ENCODE data around the gene ACER1. TPM values are rescaled to one million over a fixed set of nuclear protein-coding genes. Genes with fewer than 3 reads are reported as not detected.
A peak's percentile ranks its signal among the peaks of the same experiment; 100 is the strongest.
"Not testable (repeated sequence)": the region's sequence is repeated elsewhere in the genome, so short reads cannot be mapped to it uniquely, and the experiment has no call there.

Gene ACER1
- total RNA-seq, 1 experiment from 2014 or later: not detected

GRCh38 chr19:6288737-6289136, 44.7 kb downstream of the ACER1 start:
- H3K9ac ChIP-seq (ENCODE audit: low read length): no peak overlapping the region
- H3K9me3 ChIP-seq (ENCODE audit: low read length): peaks cover 18% of the 10 kb centered on the region
- H3K79me2 ChIP-seq (ENCODE audit: low read length): no peaks in the 10 kb centered on the region
- no peak overlapping the region for H3K27ac ChIP-seq (ENCODE audit: low read length)
- H3K27me3 ChIP-seq (ENCODE audit: low read length): no peaks in the 10 kb centered on the region
- no peak for DNase-seq
- no peaks in the 10 kb centered on the region; the same call in 1 of the 2 replicates for H3K36me3 ChIP-seq (ENCODE audit: insufficient read depth, low read length)
- H3K4me1 ChIP-seq (ENCODE audit: low read length): no peaks in the 10 kb centered on the region
- no peak overlapping the region for H2AFZ ChIP-seq (ENCODE audit: low read length)
- H4K20me1 ChIP-seq (ENCODE audit: insufficient read depth, low read depth, low read length): no peaks in the 10 kb centered on the region
- H3K4me2 ChIP-seq (ENCODE audit: low read depth, low read length, poor library complexity, severe bottlenecking): no peak overlapping the region
- H3K9me2 ChIP-seq (replicated peaks; ENCODE audit: insufficient read depth, low read length): no peaks in the 10 kb centered on the region
- no peak overlapping the region for H3K4me3 ChIP-seq (ENCODE audit: low read length)

DNA sequence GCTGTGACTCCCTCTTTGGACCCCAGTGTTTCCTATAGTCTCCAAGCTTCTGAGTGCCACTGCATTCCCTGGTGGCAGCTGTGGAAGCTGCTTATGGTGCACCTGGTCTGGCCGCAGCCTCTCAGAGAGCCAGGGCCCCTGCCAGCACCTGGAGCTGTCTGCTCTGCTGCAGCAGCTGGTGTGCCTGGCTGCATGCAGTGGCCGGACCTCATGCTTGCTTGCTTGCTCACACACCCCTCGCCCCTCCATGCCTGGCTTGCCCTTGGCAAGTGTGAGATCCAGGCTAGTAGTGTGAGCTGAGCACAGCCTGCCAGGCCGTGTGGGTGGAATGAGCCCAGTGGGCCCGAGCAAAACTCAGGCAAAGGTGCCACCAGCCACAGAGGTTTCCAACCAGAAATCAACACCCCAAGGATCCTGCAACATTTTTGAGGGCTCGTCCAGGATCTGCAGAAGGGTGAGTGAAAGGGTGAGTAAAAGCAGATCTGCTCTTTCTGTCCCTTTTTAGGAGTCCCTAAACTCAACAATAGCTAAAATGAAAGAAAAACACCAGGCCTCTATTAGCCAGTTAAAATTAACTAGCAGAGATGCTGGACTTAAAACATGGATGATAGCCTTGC, 46.0 kb downstream of the ACER1 start:
- Histone ChIP-seq H3K9me3 (ENCODE audit: low read length) (peaks cover 14% of the 10 kb centered on the region), H4K20me1 (ENCODE audit: insufficient read depth, low read depth, low read length) (no peaks in the 10 kb centered on the region), H3K4me3 (ENCODE audit: low read length) (no peak overlapping the region), H3K9ac (ENCODE audit: low read length) (no peak overlapping the region), H3K9me2 (replicated peaks; ENCODE audit: insufficient read depth, low read length) (no peaks in the 10 kb centered on the region), H3K36me3 (ENCODE audit: insufficient read depth, low read length) (no peaks in the 10 kb centered on the region; the same call in 1 of the 2 replicates), H3K4me2 (ENCODE audit: low read depth, low read length, poor library complexity, severe bottlenecking) (no peak overlapping the region), H3K79me2 (ENCODE audit: low read length) (no peaks in the 10 kb centered on the region), H3K27me3 (ENCODE audit: low read length) (no peaks in the 10 kb centered on the region), H2AFZ (ENCODE audit: low read length) (no peak overlapping the region), H3K27ac (ENCODE audit: low read length) (no peak overlapping the region), H3K4me1 (ENCODE audit: low read length) (no peaks in the 10 kb centered on the region)
- no peak for DNase-seq

- Histone ChIP-seq H3K27ac (ENCODE audit: low read length) (no peak overlapping the region), H3K4me1 (ENCODE audit: low read length) (no peaks in the 10 kb centered on the region), H3K27me3 (ENCODE audit: low read length) (no peaks in the 10 kb centered on the region), H3K4me2 (ENCODE audit: low read depth, low read length, poor library complexity, severe bottlenecking) (no peak overlapping the region), H3K9me3 (ENCODE audit: low read length) (peaks cover 7% of the 10 kb centered on the region), H3K79me2 (ENCODE audit: low read length) (no peaks in the 10 kb centered on the region), H3K4me3 (ENCODE audit: low read length) (no peak overlapping the region), H3K9ac (ENCODE audit: low read length) (no peak overlapping the region), H4K20me1 (ENCODE audit: insufficient read depth, low read depth, low read length) (no peaks in the 10 kb centered on the region), H3K36me3 (ENCODE audit: insufficient read depth, low read length) (no peaks in the 10 kb centered on the region), H2AFZ (ENCODE audit: low read length) (no peak overlapping the region), H3K9me2 (replicated peaks; ENCODE audit: insufficient read depth, low read length) (no peaks in the 10 kb centered on the region)
- DNase-seq: no peak
Observed at GRCh38 chr19:6286676-6287075, 46.7 kb downstream of the ACER1 start.

DNA sequence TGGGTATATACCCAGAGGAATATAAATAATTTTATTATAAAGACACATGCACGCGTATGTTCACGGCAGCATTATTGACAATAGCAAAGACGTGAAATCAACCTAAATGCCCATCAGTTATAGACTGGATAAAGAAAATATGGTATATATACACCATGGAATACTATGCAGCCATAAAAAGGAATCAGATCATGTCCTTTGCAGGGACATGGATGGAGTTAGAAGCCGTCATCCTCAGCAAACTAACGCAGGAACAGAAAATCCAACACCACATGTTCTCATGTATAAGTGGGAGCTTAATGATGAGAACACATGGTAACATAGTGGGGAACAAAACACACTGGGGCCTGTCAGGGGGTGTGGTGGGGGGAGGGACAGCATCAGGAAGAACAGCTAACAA, 51.0 kb downstream of the ACER1 start:
- not testable (repeated sequence) for H2AFZ ChIP-seq (ENCODE audit: low read length); H3K27me3 ChIP-seq (ENCODE audit: low read length); DNase-seq; H3K9me3 ChIP-seq (ENCODE audit: low read length); H3K9ac ChIP-seq (ENCODE audit: low read length); H3K9me2 ChIP-seq (replicated peaks; ENCODE audit: insufficient read depth, low read length); H3K4me3 ChIP-seq (ENCODE audit: low read length); H3K36me3 ChIP-seq (ENCODE audit: insufficient read depth, low read length); H3K4me2 ChIP-seq (ENCODE audit: low read depth, low read length, poor library complexity, severe bottlenecking); H3K27ac ChIP-seq (ENCODE audit: low read length)
- peaks cover 19% of the 10 kb centered on the region; the same call in 1 of the 2 replicates for H4K20me1 ChIP-seq (ENCODE audit: insufficient read depth, low read depth, low read length)
- H3K79me2 ChIP-seq (ENCODE audit: low read length): peaks cover 21% of the 10 kb centered on the region
- H3K4me1 ChIP-seq (ENCODE audit: low read length): peaks cover 17% of the 10 kb centered on the region

DNA sequence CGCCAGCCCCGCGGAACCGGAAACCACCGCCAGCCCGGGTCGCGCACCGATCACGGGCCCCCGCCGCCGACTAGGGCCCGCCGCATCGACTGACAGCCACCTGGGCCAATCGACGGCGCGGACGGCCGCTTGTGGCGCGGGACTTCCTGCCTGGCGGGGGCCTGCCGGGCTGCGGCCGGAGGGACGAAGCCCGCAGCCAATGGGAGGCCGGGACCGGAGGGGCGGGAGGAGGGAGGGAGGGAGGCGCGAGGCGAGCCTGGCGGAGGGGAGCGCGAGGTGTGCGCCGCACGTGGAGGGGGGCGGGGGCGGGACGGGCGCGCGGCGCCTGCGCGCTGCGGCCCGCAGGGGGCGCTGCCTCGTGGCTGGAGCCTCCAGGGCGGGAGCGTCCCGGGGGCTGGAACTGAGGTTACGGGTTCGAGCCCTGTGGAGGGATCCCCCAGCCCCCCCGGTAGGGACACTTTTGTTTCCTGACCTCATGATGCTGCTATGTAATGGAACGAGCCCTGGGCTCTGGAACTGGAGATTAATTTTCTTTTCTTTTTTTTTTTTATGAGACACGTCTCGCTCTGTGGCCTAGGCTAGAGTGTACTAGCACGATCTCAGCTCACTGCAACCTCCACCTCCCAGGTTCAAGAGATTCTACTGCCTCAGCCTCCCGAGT, 53.4 kb downstream of the ACER1 start, which contains the start of gene MLLT1:
Gene MLLT1, minus strand, starts transcription at position 45 of the 661 bp plus-strand sequence. CDS start 191 bp downstream, outside the sequence.
- H2AFZ ChIP-seq (ENCODE audit: low read length): no peak within 1 kb of the TSS
- H3K9me3 ChIP-seq (ENCODE audit: low read length): no peaks in the 10 kb centered on the region
- H3K79me2 ChIP-seq (ENCODE audit: low read length): peaks cover 44% of the 10 kb centered on the region
- H3K4me3 ChIP-seq (ENCODE audit: low read length): peak within 1 kb of the TSS; percentile 82
- peaks cover 39% of the 10 kb centered on the region; the same call in 1 of the 2 replicates for H4K20me1 ChIP-seq (ENCODE audit: insufficient read depth, low read depth, low read length)
- peak within 1 kb of the TSS; percentile 99 for H3K9ac ChIP-seq (ENCODE audit: low read length)
- peak within 1 kb of the TSS; percentile 87 for H3K4me2 ChIP-seq (ENCODE audit: low read depth, low read length, poor library complexity, severe bottlenecking)
- no peaks in the 10 kb centered on the region for H3K27me3 ChIP-seq (ENCODE audit: low read length)
- H3K36me3 ChIP-seq (ENCODE audit: insufficient read depth, low read length): no peaks in the 10 kb centered on the region
- peak within 1 kb of the TSS; percentile 42; the same call in 1 of the 2 replicates for H3K27ac ChIP-seq (ENCODE audit: low read length)
- H3K4me1 ChIP-seq (ENCODE audit: low read length): peaks cover 24% of the 10 kb centered on the region
- peak; percentile 99 for DNase-seq
- H3K9me2 ChIP-seq (replicated peaks; ENCODE audit: insufficient read depth, low read length): no peaks in the 10 kb centered on the region

DNA sequence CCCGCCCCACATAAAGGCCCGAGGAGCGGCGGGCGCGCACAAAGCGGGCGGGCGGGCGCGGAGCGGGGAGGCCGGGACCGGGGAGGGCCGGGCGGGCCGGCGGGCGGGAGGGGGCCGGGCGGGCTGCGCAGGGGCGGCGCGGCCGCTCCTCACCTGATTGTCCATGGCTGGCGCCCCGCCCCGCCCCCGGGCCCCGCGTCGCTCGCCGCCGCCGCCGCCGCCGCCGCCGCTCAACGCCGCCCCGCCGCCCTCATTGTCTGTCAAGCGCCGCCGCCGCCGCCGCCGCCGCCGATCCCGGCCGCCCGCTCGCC, 53.8 kb downstream of the ACER1 start:
- Histone ChIP-seq H3K4me1 (ENCODE audit: low read length) (peaks cover 24% of the 10 kb centered on the region), H3K9me2 (replicated peaks; ENCODE audit: insufficient read depth, low read length) (no peaks in the 10 kb centered on the region), H4K20me1 (ENCODE audit: insufficient read depth, low read depth, low read length) (peaks cover 44% of the 10 kb centered on the region; the same call in 1 of the 2 replicates), H2AFZ (ENCODE audit: low read length) (no peak overlapping the region), H3K27me3 (ENCODE audit: low read length) (no peaks in the 10 kb centered on the region), H3K79me2 (ENCODE audit: low read length) (peaks cover 49% of the 10 kb centered on the region), H3K27ac (ENCODE audit: low read length) (no peak overlapping the region), H3K9me3 (ENCODE audit: low read length) (no peaks in the 10 kb centered on the region), H3K4me3 (ENCODE audit: low read length) (peak overlapping the region; percentile 82), H3K9ac (ENCODE audit: low read length) (peak overlapping the region; percentile 99), H3K36me3 (ENCODE audit: insufficient read depth, low read length) (no peaks in the 10 kb centered on the region), H3K4me2 (ENCODE audit: low read depth, low read length, poor library complexity, severe bottlenecking) (peak overlapping the region; percentile 87)
- DNase-seq: no peak

DNA sequence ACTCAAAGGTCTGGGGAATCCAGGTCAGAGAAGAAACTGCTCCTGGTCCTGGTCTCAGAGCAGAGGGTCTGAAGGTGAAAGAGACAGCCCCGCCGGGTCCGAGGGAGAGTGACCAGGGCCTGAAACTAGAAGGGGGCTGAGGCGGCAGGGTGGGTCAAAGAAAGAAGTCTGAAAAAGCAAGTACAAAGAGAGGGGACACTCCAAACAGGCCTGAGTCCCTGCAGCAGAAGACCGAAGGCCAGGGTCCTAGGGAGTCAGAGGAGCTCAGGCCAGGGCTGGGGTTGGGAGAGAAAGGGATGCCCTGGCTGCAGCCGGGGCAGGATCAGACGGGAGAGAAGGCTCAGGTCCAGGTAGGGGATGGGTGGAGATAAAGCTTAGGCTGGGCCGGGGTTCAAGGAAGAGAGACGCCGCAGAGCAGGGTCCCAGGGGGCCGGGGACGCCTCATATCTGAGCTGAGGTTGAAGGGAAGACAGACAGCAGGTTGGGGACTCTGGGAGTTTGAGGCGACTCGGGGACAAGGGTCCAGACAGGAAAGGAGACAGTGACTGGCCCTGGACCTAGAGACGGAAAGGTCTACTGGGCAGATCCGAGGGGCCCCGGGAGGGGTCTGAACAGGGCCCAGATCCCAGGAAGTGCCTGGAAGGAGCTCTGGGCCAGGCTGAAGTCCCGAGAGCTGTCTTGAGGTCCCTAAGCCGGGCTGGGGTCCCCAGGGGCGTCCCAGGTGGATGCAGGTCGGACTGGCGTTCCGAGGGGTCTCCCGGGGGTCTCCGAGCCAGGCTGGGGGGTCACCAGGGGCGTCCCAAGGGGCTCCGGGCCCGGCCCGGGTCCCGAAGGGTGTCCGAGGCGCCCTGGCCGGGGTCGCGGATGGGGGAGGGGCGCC, 54.4 kb downstream of the ACER1 start:
- no peaks in the 10 kb centered on the region for H3K27me3 ChIP-seq (ENCODE audit: low read length)
- no peaks in the 10 kb centered on the region for H3K9me2 ChIP-seq (replicated peaks; ENCODE audit: insufficient read depth, low read length)
- H3K27ac ChIP-seq (ENCODE audit: low read length): peak overlapping the region; percentile 42; the same call in 1 of the 2 replicates
- H2AFZ ChIP-seq (ENCODE audit: low read length): no peak overlapping the region
- peak; percentile 61 for DNase-seq
- peak overlapping the region; percentile 82 for H3K4me3 ChIP-seq (ENCODE audit: low read length)
- no peaks in the 10 kb centered on the region for H3K36me3 ChIP-seq (ENCODE audit: insufficient read depth, low read length)
- H3K9me3 ChIP-seq (ENCODE audit: low read length): no peaks in the 10 kb centered on the region
- peak overlapping the region; percentile 87 for H3K4me2 ChIP-seq (ENCODE audit: low read depth, low read length, poor library complexity, severe bottlenecking)
- H4K20me1 ChIP-seq (ENCODE audit: insufficient read depth, low read depth, low read length): peaks cover 45% of the 10 kb centered on the region; the same call in 1 of the 2 replicates
- H3K4me1 ChIP-seq (ENCODE audit: low read length): peaks cover 24% of the 10 kb centered on the region
- H3K9ac ChIP-seq (ENCODE audit: low read length): peak overlapping the region; percentile 99
- peaks cover 55% of the 10 kb centered on the region for H3K79me2 ChIP-seq (ENCODE audit: low read length)

DNA sequence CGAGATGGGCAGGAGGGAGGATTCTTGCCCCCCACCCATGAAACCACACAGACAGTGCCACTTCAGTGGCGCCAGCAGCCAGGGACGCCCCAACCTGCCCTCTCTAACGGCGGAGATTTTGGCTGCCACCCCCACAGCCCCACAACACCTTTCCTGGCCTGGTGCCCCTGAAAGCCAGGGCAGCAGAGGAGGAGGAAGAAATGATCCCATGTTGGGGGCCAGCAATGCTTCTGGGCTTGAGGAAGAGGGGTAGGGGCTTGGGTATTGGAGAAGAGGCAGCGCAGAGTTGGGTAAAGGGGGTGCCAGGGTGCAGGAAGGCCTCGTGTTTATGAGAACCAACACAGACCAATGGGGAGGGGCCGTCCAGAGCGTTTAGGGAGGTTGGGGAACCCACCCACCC, 55.4 kb downstream of the ACER1 start:
- no peak for DNase-seq
- Histone ChIP-seq H3K27me3 (ENCODE audit: low read length) (no peaks in the 10 kb centered on the region), H3K9me3 (ENCODE audit: low read length) (no peaks in the 10 kb centered on the region), H3K79me2 (ENCODE audit: low read length) (peaks cover 64% of the 10 kb centered on the region), H3K27ac (ENCODE audit: low read length) (no peak overlapping the region), H3K4me2 (ENCODE audit: low read depth, low read length, poor library complexity, severe bottlenecking) (peak overlapping the region; percentile 87), H3K9ac (ENCODE audit: low read length) (peak overlapping the region; percentile 99), H3K4me3 (ENCODE audit: low read length) (peak overlapping the region; percentile 82; the same call in 1 of the 2 replicates), H3K9me2 (replicated peaks; ENCODE audit: insufficient read depth, low read length) (no peaks in the 10 kb centered on the region), H3K4me1 (ENCODE audit: low read length) (peaks cover 24% of the 10 kb centered on the region), H3K36me3 (ENCODE audit: insufficient read depth, low read length) (no peaks in the 10 kb centered on the region), H2AFZ (ENCODE audit: low read length) (no peak overlapping the region), H4K20me1 (ENCODE audit: insufficient read depth, low read depth, low read length) (peaks cover 51% of the 10 kb centered on the region)

Measured in Karpas-422 (cell line).